Fibroblast of pulmonary artery (primary cell): ENCODE data around the gene ALDH4A1.

Source experiments
- DNase-seq: peaks from one replicate; pipeline ENCODE4 v3.0.0-alpha.2; 2010; ENCODE audit warnings: low read depth
- H3K4me3 ChIP-seq: replicated peaks from 2 replicates; pipeline ENCODE4 v1.5.1; 2011; ENCODE audit warnings: low read depth, mild to moderate bottlenecking, control low read depth, low read length, moderate library complexity
- TF ChIP-seq, protein P1 (sequence below): IDR thresholded peaks from 2 replicates; pipeline ENCODE4 v1.5.1; 2011; ENCODE audit warnings: mild to moderate bottlenecking, control low read depth, low read length, inconsistent platforms; ENCODE audit errors: missing control alignments

ALDH4A1 gene

DNA sequence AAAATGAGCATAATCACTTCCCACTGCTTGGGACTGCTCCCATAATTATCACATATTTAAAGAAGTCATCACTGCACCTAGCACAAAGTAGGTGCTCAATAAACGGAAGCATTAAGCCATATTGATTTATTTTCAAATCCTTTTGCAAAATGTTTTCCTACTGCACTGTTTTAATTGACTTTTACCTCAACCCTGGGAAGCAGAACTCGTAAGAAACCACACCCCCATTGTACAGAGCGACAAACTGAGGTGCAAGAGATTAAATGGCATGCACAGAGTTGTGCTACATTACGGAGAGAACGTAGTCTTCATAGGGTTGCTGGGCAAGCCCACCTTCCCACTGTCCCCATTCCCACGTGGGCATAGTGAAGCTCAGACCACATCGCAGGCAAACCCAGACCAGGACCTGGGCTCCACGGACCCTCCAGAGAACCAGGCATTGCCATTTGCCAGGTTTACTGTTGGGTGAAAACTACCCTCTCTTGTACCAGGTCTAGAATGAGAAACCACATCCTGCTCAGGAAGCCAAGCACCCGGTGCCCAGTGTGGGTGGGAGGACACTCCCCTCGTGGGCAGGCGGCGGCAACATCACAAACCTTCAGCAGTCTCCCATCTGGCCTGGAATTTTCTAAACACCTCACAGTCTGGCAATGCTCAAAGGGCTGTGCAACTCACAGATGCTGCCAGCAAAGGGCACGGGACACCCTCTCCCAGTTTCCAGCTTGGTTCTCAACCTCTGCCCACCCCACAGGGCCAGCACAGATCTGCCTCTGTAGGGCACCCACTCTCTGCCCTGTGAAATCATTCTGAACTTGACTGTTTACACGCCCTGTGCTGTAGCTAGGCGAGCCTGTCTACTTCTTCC lies 45.9 kb upstream of the ALDH4A1 start:
- no peak overlapping the region for H3K4me3 ChIP-seq
- TF ChIP-seq, protein P1, sequence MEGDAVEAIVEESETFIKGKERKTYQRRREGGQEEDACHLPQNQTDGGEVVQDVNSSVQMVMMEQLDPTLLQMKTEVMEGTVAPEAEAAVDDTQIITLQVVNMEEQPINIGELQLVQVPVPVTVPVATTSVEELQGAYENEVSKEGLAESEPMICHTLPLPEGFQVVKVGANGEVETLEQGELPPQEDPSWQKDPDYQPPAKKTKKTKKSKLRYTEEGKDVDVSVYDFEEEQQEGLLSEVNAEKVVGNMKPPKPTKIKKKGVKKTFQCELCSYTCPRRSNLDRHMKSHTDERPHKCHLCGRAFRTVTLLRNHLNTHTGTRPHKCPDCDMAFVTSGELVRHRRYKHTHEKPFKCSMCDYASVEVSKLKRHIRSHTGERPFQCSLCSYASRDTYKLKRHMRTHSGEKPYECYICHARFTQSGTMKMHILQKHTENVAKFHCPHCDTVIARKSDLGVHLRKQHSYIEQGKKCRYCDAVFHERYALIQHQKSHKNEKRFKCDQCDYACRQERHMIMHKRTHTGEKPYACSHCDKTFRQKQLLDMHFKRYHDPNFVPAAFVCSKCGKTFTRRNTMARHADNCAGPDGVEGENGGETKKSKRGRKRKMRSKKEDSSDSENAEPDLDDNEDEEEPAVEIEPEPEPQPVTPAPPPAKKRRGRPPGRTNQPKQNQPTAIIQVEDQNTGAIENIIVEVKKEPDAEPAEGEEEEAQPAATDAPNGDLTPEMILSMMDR: no peak
- peak; percentile 46 for DNase-seq

DNA sequence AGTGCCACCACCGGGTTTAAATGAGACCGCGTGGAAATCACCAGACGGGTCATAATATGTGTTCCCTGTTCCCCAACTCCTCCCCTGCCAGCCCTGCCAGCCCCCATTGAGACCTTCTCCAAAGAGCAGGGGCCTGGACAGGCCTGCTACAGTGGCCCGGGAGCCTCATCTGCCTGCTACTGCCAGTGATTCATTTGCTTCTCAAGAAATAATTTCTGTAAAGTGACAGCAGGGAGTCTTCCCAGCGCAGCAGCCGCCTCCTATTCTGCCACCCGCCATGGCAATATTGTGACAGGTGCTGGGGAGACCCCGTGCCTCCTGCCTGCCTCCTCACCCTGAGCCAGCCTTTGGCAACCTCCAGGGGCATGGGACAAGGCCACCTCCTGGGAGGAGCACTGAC lies 45.2 kb upstream of the ALDH4A1 start:
- no peak for DNase-seq
- H3K4me3 ChIP-seq: no peak overlapping the region
- TF ChIP-seq, protein P1: no peak

DNA sequence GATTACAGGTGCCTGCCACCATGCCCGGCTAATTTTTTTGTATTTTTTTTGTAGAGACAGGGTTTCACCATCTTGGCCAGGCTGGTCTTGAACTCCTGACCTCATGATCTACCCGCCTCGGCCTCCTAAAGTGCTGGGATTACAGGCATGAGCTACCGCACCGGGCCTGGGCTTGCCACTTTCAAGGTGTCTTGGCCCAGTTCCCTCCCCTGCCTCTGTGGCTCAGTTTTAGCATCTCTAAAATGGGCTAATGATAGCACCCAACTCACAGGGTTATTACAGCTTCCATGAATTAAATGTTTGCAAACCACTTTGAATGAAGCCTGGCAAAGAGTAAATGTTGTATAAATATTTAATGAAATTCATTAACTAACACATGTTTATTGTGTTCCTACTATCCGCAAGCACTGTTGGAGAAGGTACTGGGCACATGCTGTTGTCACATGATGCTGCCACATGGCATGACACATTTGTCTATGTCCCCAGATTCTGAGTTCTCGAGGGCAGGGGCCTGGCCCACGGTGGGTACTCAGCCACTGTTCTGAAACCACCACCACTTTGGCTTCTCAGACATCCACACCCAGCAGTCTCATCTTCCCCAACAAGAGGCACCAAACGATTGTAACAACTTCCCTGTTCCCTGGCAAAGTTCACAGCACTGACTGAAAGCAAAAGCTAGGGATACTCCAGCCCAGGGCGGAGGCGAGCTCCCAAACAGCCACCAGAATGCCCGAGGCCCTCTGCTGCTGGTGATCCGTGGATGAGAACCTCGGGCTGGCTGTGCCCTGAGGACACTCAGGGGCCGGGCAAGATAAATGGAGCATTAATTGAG lies 44.4 kb upstream of the ALDH4A1 start:
- TF ChIP-seq, protein P1: no peak
- DNase-seq: no peak
- H3K4me3 ChIP-seq: no peak overlapping the region

DNA sequence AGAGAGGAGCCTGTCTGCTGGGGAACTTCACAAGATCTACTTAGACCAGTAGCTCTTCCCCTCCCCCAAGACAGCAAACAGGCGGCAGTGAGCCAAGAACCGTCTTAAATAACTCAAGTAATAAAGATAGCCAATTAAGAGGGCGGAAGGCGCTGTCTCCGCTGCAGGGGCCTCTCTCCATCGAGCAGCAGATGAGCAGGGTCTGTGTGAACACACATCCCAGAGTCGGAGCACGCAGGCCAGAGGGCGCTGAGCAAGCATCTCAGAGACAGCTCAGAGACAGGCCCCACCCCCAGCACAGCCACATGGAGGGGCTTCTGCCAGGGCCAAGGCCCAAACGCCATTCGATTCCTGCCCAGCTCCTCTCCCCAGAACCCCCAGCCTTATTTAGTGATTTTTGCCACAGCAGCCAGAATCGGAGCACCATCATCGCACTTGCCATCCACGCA lies 43.1 kb upstream of the ALDH4A1 start:
- TF ChIP-seq, protein P1: no peak
- no peak overlapping the region for H3K4me3 ChIP-seq
- DNase-seq: peak; percentile 61

DNA sequence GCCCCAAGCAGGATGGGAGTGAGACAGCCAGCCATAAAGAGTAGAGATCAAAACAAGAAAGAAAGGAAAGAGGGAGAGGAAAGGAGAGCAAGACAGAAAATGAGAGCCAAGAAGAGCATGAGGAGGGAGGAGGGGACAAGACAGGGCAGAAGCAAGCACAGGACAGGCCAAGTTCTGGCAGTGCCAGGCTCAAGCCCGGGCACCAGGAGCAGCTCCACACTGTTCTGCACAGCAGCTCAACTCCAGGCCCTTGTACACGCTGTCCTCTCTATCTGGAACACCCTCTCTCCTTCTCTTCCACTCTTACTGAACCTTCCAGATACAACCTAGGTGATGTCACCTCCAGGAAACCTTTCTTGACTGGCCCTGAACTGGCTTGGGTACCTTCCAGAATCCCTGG lies 42.5 kb upstream of the ALDH4A1 start:
- H3K4me3 ChIP-seq: no peak overlapping the region
- TF ChIP-seq, protein P1: no peak
- DNase-seq: no peak

DNA sequence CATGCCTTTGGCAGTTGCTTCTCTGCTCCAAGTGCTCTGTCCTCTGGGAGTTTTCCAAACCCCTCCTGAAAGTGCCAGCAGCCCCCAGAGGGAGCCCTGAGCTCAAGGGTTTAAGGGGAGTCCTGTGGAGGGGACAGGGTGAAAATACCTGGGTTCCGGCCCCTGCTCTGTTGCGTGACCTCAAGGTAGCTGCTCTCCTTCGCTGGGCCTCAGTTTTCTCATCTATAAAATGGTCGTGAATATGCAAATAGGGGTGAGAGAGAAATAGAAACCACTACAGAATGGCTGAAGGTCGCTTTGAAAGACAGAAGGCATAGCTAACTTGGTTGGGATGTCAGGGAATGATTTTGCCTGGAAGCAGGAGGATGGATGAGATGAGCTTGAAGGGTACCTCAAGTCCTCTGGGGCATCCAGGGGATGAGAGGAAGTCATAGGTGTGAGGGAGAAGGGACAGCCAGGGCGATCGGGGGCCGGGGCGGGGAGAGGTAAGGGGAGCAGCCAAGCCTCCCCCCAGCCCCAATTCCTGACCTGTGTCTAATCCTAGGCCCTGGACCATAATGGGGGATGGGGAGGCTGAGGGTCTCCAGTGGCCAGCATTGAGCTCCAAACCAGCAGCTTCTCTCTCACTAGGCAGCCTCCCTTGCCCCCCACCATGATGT lies 41.7 kb upstream of the ALDH4A1 start:
- DNase-seq: no peak
- no peak overlapping the region for H3K4me3 ChIP-seq
- TF ChIP-seq, protein P1: no peak
